Natural killer cell (primary cell): ENCODE results near the gene TTC7B. TPM values are rescaled to one million over a fixed set of nuclear protein-coding genes. Genes with fewer than 3 reads are reported as not detected.

Experiments used
- ATAC-seq, 3 donors: fragments of 150-1000 bp in 2 of 3; fragments of 200-7000 bp in 1 of 3; cut with Tn5 transposase; 1 replicate in 1 of 3; 2 replicates in 2 of 3; pipeline ENCODE4 v1.10.0; 2021; ENCODE audit warnings: mild to moderate bottlenecking in 2 of 3, moderate library complexity in 2 of 3
- DNase-seq, 2 donors: peaks; one replicate each; pipeline versions ENCODE4 v3.0.0 to v3.0.0-alpha.2; 2013 to 2021; ENCODE audit warnings: mixed read lengths in 1 of 2
- H3K27ac ChIP-seq: one replicate; pipeline ENCODE4 v1.5.1; 2013; ENCODE audit warnings: mild to moderate bottlenecking, low read length
- H3K27me3 ChIP-seq: one replicate; pipeline ENCODE4 v1.6.1; 2013; ENCODE audit warnings: low read length; ENCODE audit not compliant: control insufficient read depth, insufficient read depth
- H3K36me3 ChIP-seq: one replicate; pipeline ENCODE4 v1.6.1; 2013; ENCODE audit warnings: low read length; ENCODE audit not compliant: control insufficient read depth, insufficient read depth
- H3K4me1 ChIP-seq: one replicate; pipeline ENCODE4 v1.6.1; 2013; ENCODE audit warnings: low read length; ENCODE audit not compliant: control insufficient read depth, insufficient read depth
- H3K4me3 ChIP-seq: one replicate; pipeline ENCODE4 v1.5.1; 2013; ENCODE audit warnings: low read length
- H3K9me3 ChIP-seq: one replicate; pipeline ENCODE4 v1.6.1; 2013; ENCODE audit warnings: low read length; ENCODE audit not compliant: control insufficient read depth, insufficient read depth
- H3K27ac Mint-ChIP-seq, 2 donors: one replicate each; pipeline ENCODE4 v1.8.0; 2022; ENCODE audit warnings: mild to moderate bottlenecking in 2 of 2, mixed read lengths in 2 of 2, moderate library complexity in 1 of 2
- H3K27me3 Mint-ChIP-seq, 2 donors: one replicate each; pipeline ENCODE4 v1.8.0; 2022; ENCODE audit warnings: low read depth in 2 of 2, mixed read lengths in 2 of 2
- H3K36me3 Mint-ChIP-seq: one replicate; pipeline ENCODE4 v1.8.0; 2022; ENCODE audit warnings: mixed read lengths
- H3K4me1 Mint-ChIP-seq, 2 donors: one replicate each; pipeline ENCODE4 v1.8.0; 2022; ENCODE audit warnings: mixed read lengths in 2 of 2
- H3K4me3 Mint-ChIP-seq: one replicate; pipeline ENCODE4 v1.8.0; 2022; ENCODE audit warnings: mild to moderate bottlenecking, moderate library complexity, mixed read lengths
- H3K9me3 Mint-ChIP-seq, 2 donors: one replicate each; pipeline ENCODE4 v1.8.0; 2022; ENCODE audit warnings: mixed read lengths in 2 of 2
- WGBS: methylation state at CpG from one replicate; pipeline ENCODE4 v1.1.7; 2013; ENCODE audit warnings: missing lambda C conversion rate; ENCODE audit not compliant: insufficient coverage; 5-methylcytosine and 5-hydroxymethylcytosine counted together
- intact Hi-C: fragments of 100-400 bp; cut with micrococcal nuclease; formaldehyde crosslinking; loops from one replicate; pipeline ENCODE4 v1.14.2; 2022
- total RNA-seq, 4 donors: library from RNA; stranded (reverse); fragments of 120-200 nt in 1 of 4; gene quantifications; one replicate each; pipeline versions ENCODE4 v1.2.3 to v1.2.4, GENCODE V29; 2013 to 2022
- TF ChIP-seq, protein P1 (sequence below): fragments of 200-600 bp; IDR thresholded peaks from one replicate; pipeline ENCODE4 v1.8.0; 2022; ENCODE audit warnings: antibody characterized with exemption

The TTC7B gene
- total RNA-seq, 3 donors from 2014 or later (not counting 1 experiment from before 2014, with no cell fraction given): 1.7 to 17.2 (median 5.9) TPM

- H3K27me3 ChIP-seq: no peaks in the 10 kb centered on the region
- Mint-ChIP-seq H3K4me3 (no peak overlapping the region), H3K27ac (no peak overlapping the region), H3K9me3 (no peaks in the 10 kb centered on the region), H3K27me3 (peaks cover 0 to 12% of the 10 kb centered on the region in 2 donors), H3K4me1 (no peaks in the 10 kb centered on the region), H3K36me3 (no peaks in the 10 kb centered on the region)
- H3K4me1 ChIP-seq: peaks cover 6% of the 10 kb centered on the region
- no peaks in the 10 kb centered on the region for H3K9me3 ChIP-seq
- no peak overlapping the region for H3K27ac ChIP-seq
- intact Hi-C loops: no loop called here
- no peak for ATAC-seq
- no peak overlapping the region for H3K4me3 ChIP-seq
- no peaks in the 10 kb centered on the region for H3K36me3 ChIP-seq
- 76% methylated on average over 4 of the region's 5 CpGs for WGBS
- TF ChIP-seq, protein P1, sequence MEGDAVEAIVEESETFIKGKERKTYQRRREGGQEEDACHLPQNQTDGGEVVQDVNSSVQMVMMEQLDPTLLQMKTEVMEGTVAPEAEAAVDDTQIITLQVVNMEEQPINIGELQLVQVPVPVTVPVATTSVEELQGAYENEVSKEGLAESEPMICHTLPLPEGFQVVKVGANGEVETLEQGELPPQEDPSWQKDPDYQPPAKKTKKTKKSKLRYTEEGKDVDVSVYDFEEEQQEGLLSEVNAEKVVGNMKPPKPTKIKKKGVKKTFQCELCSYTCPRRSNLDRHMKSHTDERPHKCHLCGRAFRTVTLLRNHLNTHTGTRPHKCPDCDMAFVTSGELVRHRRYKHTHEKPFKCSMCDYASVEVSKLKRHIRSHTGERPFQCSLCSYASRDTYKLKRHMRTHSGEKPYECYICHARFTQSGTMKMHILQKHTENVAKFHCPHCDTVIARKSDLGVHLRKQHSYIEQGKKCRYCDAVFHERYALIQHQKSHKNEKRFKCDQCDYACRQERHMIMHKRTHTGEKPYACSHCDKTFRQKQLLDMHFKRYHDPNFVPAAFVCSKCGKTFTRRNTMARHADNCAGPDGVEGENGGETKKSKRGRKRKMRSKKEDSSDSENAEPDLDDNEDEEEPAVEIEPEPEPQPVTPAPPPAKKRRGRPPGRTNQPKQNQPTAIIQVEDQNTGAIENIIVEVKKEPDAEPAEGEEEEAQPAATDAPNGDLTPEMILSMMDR: no peak
- DNase-seq: no peak
Measured at GRCh38 chr14:90674716-90675115, 141.5 kb downstream of the TTC7B start.

GRCh38 chr14:90674043-90674670 lies 142.1 kb downstream of the TTC7B start:
- ATAC-seq (no peak), DNase-seq (no peak)
- Histone ChIP-seq H3K4me3 (no peak overlapping the region), H3K27me3 (no peaks in the 10 kb centered on the region), H3K36me3 (no peaks in the 10 kb centered on the region), H3K4me1 (peaks cover 6% of the 10 kb centered on the region), H3K9me3 (no peaks in the 10 kb centered on the region), H3K27ac (no peak overlapping the region)
- 77% methylated on average over 7 of the region's 8 CpGs for WGBS
- intact Hi-C loops: no loop called here
- H3K27me3 Mint-ChIP-seq: peaks cover 0 to 12% of the 10 kb centered on the region in 2 donors
- no peaks in the 10 kb centered on the region for H3K36me3 Mint-ChIP-seq
- H3K4me3 Mint-ChIP-seq: no peak overlapping the region
- no peaks in the 10 kb centered on the region for H3K4me1 Mint-ChIP-seq
- no peaks in the 10 kb centered on the region for H3K9me3 Mint-ChIP-seq
- no peak overlapping the region for H3K27ac Mint-ChIP-seq
- TF ChIP-seq, protein P1: no peak

DNA sequence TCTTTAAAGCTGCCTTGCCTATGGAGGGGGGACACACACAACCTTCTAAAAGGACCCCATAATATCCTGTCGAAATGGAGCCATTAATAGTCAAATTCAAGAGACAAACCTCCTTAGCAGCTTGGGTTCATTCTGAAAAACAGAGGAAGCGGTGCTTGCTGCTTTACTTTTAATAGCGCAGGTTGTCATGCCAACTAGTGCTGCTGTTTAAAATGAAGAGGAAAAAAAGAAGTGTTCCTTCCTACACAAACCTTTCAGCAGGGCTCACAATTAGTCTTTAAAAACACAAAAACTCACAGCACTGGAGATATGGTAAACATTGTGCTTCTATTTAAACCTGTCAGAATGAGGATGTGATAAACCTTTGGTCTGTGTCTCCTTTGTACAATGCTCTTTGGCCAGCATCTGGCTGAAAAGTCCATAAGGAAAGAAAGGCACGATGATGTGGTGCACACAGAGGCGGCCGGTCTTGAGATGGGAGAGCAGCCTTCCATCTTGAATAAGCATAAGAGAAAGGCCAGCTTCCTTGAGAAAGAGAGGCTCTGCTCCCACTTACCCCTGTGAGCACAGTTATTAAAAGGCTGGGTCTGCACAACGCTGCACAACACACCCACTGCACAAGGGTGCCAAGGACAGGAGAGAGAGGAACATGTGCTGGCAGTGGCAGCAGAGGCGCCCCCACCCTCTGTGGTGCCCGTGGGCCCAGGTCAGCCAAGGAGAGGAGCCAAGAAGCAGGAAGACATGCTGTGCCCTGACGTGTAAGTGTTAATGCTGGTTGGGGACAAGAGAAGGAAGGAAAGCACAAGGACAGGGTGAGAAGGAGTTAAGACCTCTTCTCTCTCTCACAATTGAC lies 144.6 kb downstream of the TTC7B start:
- H3K27ac Mint-ChIP-seq: no peak overlapping the region

More for the DNA sequence above, 144.6 kb downstream of the TTC7B start:
- no peaks in the 10 kb centered on the region for H3K36me3 Mint-ChIP-seq
- H3K4me1 Mint-ChIP-seq: no peaks in the 10 kb centered on the region
- Histone ChIP-seq H3K4me1 (peaks cover 6% of the 10 kb centered on the region), H3K36me3 (no peaks in the 10 kb centered on the region), H3K9me3 (no peaks in the 10 kb centered on the region), H3K27ac (no peak overlapping the region), H3K4me3 (no peak overlapping the region), H3K27me3 (no peaks in the 10 kb centered on the region)
- TF ChIP-seq, protein P1: no peak
- WGBS: 43% methylated on average over 8 of the region's 10 CpGs
- DNase-seq (no peak), ATAC-seq (no peak)
- intact Hi-C loops: no loop called here
- H3K27me3 Mint-ChIP-seq: peaks cover 4 to 12% of the 10 kb centered on the region in 2 donors
- no peak overlapping the region for H3K4me3 Mint-ChIP-seq
- H3K9me3 Mint-ChIP-seq: no peaks in the 10 kb centered on the region
